DLD1 (cell line): ENCODE results near the gene ARID3A.
"Not testable (repeated sequence)": the region's sequence is repeated elsewhere in the genome, so short reads cannot be mapped to it uniquely, and the experiment has no call there.

Experiments
- in situ Hi-C: cut with HindIII; loops from 2 replicates; pipeline ENCODE4 v1.10.0; 2017; ENCODE audit warnings: low sequenced_read_pairs

The ARID3A gene

GRCh38 chr19:890831-891230 lies 35.0 kb upstream of the ARID3A start:
- in situ Hi-C loops: no loop called here

GRCh38 chr19:891421-892200 lies 34.2 kb upstream of the ARID3A start:
- in situ Hi-C loops: not testable (repeated sequence)

- in situ Hi-C loops: no loop called here
Measured at GRCh38 chr19:892243-892893, 33.5 kb upstream of the ARID3A start.

- in situ Hi-C loops: no loop called here
Measured at GRCh38 chr19:892894-893689, 32.7 kb upstream of the ARID3A start, which contains the start of the genes MED16 and RNU6-9. Gene MED16, minus strand, starts transcription at chr19:893187. Its CDS starts 2,056 bp downstream, at chr19:891131. Gene RNU6-9, plus strand, starts transcription at chr19:893484.

- in situ Hi-C loops: no loop called here
Measured at GRCh38 chr19:896434-896833, 29.4 kb upstream of the ARID3A start.

- in situ Hi-C loops: no loop called here
Measured at GRCh38 chr19:896999-897398, 28.8 kb upstream of the ARID3A start.

- in situ Hi-C loops: no loop called here
Measured at GRCh38 chr19:897442-898039, 28.3 kb upstream of the ARID3A start.

- in situ Hi-C loops: no loop called here
Measured at GRCh38 chr19:898663-899062, 27.2 kb upstream of the ARID3A start.

- in situ Hi-C loops: no loop called here
Measured at GRCh38 chr19:899336-900042, 26.3 kb upstream of the ARID3A start.

- in situ Hi-C loops: no loop called here
Measured at GRCh38 chr19:900043-900301, 25.9 kb upstream of the ARID3A start.

GRCh38 chr19:900302-901111 lies 25.3 kb upstream of the ARID3A start:
- in situ Hi-C loops: no loop called here

- in situ Hi-C loops: no loop called here
Measured at GRCh38 chr19:901216-902092, 24.4 kb upstream of the ARID3A start.

GRCh38 chr19:902093-902370 lies 23.8 kb upstream of the ARID3A start:
- in situ Hi-C loops: no loop called here

- in situ Hi-C loops: no loop called here
Measured at GRCh38 chr19:902446-903226, 23.2 kb upstream of the ARID3A start.

- in situ Hi-C loops: no loop called here
Measured at GRCh38 chr19:903266-903797, 22.5 kb upstream of the ARID3A start.

GRCh38 chr19:904545-904944 lies 21.3 kb upstream of the ARID3A start:
- in situ Hi-C loops: no loop called here

GRCh38 chr19:906480-906879 lies 19.4 kb upstream of the ARID3A start:
- in situ Hi-C loops: no loop called here

GRCh38 chr19:907183-907853 lies 18.5 kb upstream of the ARID3A start:
- in situ Hi-C loops: no loop called here
